GM21526 (cell line): Measurements from ENCODE around the gene TIMM23.
"Not testable (repeated sequence)": the region's sequence is repeated elsewhere in the genome, so short reads cannot be mapped to it uniquely, and the experiment has no call there.

Experiments
- ATAC-seq: cut with Tn5 transposase; IDR thresholded peaks from one replicate; pipeline ENCODE4 v1.9.1; 2021; ENCODE audit warnings: moderate library complexity; ENCODE audit not compliant: unreplicated experiment, low FRiP score

TIMM23 gene

DNA sequence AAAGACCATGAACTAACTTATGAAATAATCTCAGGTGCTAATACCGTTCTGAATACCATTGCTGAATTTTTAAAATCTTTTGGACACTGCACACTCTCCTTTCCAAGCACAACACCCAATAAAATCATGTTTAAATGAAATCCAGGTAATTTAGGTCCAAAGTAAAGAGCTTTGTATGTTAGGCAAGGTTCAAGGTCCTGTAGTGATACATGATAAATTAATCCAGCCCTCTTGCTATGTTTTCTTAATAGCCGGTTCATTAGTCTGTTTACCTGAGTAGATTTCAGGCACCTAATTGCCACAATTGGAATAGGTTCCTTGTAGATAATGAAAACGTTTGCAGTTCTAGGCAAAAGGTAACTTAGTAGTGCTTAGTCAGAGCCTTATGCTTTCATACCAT is 13.3 kb downstream of the TIMM23 start:
- not testable (repeated sequence) for ATAC-seq

DNA sequence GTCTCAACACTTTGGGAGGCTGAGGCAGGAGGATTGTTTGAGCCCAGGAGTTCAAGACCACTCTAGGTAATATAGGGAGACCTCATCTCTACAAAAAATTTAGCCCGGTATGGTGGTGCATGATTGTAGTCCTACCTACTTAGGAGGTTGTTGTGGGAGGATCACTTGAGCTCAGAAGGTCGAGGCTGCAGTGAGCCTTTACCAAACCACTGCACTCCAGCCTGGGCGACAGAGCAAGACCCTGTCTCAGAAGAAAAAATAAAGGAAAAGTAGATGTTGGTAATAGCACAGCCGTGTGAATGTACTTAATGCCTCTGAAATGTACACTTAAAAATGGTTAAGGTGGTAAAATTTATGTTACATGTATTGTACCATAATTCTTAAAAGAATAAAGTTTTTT is 25.3 kb downstream of the TIMM23 start:
- ATAC-seq: no peak

DNA sequence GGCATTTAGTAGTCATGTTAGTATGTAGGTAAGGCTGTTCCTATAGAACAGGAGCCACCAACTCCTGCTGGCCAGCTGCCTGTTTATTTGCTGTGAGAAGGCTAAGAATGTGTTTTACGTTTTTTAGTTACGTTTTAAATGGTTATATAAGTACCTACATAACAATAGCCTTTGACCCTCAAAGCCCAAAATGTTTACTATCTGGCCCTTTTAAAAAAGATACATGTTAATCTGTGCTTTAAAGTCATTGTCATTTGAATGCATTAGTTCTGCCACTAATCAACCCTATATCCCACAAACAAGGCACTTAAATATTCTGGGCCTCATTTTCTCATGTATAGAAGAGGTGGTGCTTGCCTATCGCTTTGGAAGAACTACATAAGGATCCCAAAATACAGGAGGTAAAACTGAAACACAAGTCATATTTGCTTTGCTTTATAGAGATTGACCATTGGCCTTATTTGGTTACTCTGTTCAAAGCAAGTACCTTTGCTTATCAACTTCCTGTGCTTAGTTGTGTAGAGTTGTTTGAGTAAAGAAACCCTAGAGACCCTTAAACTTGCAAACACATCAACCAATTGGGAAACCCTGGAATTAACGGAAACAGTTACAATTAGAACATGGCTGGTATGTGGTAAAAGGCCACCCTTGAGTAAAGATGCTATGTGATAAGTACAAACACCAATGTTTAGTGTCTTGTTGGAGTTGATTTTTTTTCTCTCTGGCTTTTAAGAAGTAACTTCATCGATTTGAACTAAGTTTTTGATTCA is 25.9 kb downstream of the TIMM23 start:
- ATAC-seq: no peak

DNA sequence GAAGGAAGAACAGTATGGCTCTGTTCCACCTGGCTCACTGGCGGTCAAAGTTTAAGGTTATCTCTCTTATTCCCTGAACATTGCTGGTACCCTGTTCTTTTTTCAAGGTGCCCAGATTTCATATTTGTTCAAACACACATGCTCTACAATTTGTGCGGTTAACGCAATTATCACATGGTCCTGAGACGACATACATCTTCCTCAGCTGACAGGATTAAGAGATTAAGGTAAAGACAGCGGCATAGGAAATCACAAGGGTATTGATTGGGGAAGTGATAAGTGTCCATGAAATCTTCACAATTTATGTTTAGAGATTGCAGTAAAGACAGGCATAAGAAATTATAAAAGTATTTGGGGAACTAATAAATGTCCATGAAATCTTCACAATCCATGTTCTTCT is 27.7 kb downstream of the TIMM23 start:
- ATAC-seq: not testable (repeated sequence)

DNA sequence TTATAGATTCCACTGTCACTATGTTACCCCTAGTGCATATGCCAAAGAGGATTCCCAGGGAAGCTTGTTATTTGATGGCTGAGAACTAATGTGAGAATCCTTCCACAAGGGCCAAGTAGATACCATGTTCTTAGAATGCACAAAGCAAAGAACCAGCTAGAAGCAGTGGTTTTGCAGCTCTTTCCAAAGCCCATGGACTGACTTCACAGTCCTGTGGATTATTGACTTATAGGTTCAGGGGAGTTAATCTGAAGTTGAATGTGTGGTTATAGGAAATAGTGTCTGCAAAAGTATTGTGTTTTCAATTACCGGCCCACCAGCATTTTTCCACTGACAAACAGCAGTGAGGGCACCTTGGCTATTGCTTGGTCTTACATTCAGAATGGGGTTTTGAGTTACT is 28.2 kb downstream of the TIMM23 start:
- no peak for ATAC-seq

DNA sequence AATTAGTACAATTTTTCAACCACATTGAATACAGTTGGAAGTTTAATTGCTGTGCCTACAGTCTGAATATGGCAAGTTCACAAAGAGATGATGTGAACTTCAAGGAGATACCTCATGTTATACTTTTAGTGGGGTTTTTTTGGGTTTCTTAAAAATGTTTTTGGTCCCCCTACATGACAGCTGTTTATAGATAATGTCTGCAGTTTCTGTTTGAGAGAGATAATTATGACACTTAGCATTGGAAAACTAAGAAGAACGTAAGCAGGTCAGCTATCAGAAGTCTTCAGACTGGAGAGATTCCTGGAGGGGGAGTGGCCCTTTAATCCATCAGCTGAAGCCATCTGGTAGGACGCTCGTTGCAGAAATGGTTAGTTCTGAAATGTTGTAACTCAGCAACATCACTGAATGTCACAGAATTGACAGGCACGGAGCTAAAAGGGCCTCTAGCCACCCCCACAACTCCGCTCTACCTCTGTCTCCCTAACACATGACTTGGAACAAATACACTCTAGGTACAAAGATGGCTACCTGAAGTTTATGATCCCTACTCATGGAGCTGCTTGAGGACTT is 29.0 kb downstream of the TIMM23 start:
- ATAC-seq: no peak

DNA sequence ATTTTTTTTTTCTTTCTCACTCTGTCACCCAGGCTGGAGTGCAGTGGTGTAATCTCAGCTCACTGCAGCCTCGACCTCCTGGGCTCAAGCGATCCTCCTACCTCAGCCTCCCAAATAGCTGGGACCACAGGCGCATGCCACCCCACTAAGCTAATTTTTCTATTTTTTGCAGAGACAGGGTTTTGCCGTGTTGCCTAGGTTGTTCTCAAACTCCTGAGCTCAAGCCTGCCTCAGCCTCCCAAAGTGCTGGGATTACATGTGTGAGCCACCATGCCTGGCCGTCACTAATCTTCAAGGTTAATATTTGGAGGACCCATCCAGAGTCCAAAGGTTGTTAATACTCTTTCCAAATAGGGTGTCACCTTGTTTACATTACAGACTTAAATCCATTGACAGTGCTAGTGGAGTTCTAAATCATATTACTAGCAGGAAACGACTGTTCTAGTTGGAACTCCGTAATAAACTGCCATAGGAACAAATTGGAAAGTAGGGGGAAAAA is 29.9 kb downstream of the TIMM23 start:
- ATAC-seq: not testable (repeated sequence)

DNA sequence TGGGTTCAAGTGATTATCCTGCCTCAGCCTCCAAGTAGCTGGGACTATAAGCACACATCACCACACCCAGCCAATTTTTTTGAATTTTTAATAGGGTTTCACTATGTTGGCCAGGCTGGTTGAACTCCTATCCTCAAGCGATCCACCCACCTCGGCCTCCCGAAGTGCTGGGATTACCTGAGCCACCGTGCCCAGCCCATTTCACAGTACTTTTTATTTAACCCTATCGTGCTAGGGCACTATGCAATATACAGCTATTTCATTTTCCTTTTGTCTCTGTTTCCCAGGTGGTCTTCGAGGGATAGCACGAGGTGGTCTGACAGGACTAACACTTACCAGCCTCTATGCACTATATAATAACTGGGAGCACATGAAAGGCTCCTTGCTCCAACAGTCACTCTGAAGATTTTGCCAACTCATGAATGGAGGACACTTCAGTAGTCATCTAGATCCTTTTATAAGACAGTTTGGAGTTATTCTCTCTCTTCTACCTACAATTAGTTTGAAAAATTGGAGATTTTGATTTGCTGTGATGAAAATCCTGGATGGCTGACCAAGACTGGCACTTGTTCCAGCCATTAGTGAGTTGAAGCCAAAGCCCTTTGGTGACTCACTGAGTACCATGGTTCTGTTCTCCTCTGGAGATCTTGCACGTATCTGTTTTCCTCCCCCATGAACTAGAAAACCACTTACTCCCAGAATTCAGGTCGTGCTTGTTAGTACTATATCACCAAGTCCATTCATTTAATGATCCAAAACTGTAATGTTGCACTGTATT is 30.8 kb downstream of the TIMM23 start:
- ATAC-seq: no peak

DNA sequence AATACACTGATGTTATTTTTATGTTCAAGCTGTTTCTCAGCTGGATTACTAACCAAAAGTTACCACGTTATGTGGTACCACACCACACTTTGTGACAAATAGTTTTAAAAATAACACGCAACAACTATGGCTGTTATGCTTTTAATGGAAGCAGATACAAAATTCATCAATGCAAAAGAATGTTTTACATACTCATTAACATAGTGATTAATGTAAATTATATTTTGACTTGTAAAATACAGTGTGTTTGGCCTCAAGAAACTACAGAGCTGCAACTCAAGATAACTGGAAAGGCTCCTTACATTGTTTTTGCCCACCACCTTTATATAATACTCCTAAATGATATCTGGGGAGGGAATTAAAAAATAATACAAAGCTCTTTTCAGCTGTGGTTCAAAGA is 32.7 kb downstream of the TIMM23 start:
- no peak for ATAC-seq

DNA sequence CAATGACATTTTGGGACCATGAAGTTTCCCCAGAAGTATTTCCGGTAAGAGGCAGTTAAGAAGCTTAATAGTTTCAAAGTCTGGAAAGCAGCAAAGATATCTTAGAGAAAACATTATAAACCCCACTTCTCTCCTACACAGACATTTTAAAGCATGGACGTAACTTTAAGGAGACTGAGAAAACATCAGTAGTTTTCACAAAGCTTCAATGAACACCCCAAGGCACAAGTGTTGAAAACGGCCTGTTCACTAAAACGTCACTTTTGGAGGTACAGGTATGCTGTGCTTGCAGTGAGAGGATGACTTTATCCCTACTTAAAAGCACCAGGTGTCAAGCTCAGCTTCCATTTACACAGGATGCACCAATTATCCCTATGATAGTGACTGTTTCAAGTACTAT is 33.1 kb downstream of the TIMM23 start:
- no peak for ATAC-seq

DNA sequence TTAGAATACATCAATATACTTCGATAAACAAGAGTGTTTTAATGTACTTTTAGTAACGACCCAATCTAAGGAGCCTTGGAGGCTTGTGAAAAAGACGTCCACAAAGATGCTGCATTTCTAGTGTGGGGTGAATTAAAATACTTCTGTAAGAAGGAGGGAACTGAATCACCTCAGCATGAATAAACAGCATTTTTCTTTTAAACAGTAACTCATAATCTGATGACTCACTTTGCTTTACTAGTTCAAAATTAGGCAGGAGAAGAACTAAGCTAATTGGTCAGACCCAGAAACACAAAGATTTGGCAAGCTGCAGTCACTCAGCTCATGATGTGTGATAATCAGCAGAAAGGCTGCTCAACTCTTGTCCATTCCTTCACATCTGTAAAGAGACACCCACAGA is 33.9 kb downstream of the TIMM23 start:
- ATAC-seq: no peak

DNA sequence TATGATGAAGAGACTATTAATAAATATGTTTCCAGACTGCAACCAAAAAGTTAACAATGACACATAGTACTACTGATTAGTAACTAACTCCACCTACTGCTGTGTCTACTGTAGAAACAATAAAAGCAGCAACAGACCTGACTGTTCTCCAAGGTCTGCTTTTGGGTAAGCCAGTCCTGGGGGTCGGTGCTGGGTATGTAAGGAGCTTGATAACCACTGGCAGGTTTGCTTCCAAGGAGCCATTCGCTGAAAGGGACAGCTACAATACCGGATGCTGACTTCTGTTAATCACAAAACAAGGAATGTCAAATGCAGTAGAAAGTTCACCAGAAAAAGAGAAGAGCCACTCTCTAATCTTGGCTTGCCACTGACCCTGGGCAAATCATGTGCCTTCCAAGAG is 40.5 kb downstream of the TIMM23 start:
- ATAC-seq: no peak

DNA sequence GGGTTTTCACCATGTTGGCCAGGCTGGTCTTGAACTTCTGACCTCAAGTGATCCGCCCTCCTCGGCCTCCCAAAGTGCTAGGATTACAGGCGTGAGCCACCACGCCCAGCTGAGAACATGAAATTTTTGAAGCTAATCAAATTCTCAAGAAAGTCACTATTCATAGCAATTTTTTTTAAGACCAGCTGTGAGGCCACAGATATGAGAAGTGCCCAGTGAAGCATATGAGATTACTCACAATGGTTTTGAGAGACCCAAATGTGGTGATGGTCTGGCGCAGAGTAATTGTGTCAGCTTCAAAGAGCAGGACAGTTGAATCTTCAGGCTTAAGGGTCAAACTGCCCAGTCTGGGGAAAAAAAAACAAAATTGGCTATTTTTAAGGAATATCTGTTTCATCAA is 41.9 kb downstream of the TIMM23 start:
- no peak for ATAC-seq

DNA sequence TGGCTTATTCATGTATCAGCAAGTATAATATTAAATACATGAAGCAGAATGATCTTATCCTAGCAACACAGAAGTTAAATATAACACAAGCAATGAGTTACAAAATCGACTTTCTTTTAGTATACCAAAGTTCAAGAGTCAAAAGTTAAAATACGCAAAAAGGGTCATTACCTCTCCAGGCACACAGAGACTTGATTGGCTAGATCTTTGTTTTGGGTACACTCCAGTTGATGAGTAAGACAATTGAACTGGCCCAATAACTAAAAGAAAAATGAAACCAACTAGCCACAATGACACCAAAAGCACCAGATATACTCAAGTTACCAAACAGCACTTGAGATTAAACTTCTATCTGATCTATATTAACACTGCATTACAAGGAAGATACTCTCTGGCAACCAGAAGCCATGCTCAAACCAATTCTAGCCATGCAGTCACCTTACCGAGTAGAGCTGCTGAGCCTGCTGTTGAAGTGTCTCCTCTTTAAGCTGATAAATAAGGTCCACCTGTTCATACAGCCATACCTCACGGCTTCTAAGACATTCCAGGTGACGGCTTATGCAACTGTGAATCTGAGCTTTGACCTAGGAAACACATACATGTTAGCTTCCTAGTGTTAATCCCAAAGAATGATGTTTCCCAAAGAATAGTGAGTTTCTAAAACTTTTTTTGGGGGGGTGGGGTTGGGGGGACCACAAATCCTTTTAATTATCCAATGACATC is 42.6 kb downstream of the TIMM23 start:
- no peak for ATAC-seq

DNA sequence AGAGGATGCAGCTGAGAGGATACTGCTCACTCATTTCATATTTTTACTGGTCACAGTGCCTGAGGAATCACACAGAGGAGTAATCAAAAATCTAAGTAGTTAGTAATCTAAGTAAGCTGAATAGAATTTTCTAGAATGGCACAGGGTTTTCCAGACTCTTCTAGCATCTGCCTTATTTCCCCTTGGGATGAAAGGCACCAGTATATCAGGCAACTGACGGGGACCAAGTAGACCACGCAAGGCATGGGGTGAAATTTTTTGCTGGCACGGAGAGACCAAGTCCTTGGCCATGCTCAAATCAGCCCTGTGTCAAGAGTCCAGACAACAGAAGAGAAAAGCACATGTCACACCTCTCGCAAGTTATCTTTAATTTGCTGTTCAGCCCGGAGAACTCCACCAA is 43.9 kb downstream of the TIMM23 start:
- ATAC-seq: no peak

DNA sequence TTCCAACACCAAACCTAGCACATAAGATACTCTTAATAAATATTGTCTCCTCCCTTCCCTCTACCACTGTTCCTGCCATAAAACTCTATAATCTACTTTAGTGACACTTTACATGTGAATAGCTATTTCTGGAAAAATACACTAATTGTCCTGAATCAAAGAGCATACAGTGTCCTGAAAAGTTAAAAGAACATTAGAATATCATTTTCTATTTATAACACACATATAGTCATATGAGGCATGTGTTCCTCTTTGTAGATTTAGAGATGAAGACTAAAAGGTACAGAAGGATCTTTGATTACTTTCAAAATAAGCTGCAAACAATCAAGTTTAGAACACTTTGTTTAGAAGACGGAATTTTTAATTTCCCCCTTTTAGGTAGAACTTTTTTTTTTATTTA is 44.5 kb downstream of the TIMM23 start:
- no peak for ATAC-seq

DNA sequence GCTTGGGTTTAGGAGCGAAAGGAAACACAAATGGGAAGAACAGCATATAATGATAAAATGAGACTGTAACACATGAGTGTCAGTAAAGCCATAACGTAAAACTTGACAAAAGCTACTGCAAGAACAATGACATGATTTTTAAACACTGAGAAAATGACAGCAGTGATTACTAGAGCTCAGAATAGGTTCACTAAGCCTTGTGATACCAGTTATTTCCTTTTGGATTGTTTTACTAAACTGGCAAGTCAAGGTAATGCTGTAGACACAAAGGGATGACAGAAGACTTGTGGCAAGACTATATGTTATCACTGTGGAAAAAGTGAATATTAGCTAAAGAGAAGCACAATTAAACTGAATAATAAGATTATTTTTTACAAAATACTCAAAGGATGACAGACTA is 45.4 kb downstream of the TIMM23 start:
- no peak for ATAC-seq

DNA sequence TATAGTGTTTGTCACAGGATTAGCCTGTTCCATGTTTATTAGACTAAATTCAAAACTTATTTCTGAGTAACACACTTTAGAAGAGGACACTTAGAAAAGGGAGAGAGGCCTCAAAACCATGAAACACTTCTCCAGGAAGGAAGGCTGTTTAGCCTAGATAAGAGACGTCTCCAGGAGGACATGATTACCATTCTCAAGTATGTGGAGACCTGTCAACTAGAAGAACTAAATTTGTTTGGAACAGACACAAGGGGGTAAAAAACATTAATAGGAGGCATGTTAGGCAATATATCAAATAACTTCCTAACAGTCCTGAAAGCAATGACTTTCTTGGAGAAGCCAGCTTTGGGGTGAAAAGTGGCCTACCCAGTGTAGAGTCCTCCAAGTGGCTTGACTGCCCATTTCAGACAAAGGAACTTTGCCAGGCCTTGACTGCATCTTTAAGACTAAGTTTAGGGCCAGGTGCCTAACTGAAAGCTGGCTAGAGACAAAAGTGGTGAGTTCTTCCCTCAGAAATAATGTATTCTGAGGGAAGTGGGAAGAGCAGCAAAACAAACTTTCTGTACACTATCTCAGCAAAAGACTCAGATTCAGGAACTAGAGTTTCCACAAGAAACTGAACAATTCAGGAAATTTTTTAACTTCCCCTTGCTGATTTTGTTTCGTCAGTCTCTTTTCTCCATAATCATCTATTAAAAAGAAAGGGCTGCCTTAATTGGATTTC is 46.3 kb downstream of the TIMM23 start:
- no peak for ATAC-seq

DNA sequence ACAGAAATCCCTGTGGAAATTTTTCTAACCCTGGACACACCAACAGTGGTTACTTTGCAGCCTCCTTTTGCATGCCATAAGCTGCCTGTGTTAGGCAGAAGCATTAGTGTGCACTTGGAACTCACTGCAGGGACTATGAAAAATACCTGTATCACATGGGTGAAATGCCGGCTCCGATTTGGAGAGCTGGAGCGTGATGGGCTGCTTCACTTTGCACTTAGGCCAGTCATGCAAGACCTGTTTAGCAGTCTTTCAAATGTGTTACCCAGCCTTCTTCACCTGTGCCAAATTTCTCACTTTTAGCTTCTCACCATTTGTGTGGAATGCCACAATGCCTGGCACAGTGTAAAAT is 46.9 kb downstream of the TIMM23 start:
- no peak for ATAC-seq

DNA sequence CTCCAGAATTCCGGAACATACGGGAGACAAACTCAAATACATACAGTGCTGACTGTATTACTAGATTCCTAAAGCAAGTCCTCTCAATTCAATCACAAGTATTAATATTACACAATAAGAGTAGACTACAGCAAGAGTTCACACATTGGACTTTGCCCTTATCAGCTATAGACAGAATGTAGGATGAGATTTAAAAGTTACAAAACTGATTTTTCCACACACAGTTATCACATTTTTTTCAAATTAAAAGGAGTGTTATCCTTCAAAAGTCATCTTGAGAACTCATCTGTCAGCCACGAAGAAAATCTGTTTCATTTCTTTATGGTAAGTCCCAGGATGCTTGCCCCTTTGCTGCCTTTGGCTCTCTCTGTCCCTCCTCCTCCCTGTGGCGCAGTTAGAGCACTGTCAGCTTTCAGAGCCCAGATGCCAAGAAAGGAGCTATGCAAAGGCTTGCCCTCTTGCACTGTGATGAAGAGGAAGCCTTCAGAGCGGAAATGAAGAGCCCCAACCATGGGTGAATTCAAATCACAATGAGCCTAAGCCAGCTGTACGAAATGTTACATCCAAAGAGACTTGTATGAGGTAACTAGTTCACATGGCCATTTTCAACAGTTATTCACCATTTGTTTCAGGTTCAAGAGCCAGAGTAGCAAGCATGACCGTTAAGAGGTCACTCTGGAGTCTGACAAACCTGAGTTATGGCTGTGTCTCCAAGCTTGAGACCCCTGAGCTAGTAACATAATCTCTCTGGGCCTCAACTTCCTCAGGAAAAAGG is 47.5 kb downstream of the TIMM23 start:
- ATAC-seq: no peak
